ENCODE data around the gene SIGLEC8.

DNA sequence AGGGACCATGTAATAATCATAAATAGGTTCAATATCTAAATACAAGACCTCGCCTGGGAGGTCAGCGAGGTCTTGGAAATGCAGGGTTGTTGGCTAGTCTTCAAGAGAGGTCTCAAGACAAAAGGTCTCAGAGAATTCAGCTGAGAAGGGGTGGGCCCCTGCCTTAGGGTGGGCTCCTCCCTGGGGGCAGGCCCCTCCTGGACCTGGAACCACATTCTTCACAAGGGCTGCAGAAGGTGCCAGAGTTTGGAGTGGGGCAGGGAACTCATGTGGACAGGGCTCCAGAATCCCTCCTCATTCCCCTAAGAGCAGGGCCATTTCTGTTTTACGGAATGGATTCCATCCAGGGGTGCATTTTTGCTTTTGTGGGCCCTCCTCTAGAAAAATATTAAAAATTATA, 30.2 kb upstream of the SIGLEC8 start:
- TF ChIP-seq TARDBP (IDR thresholded peaks at IDR 0.05) (no peak), SP1 (IDR thresholded peaks at IDR 0.05) (no peak), L3MBTL2 (conservative IDR thresholded peaks at IDR 0.05) (no peak), FOXA1 (IDR thresholded peaks at IDR 0.05) (no peak), FOXK2 (IDR thresholded peaks at IDR 0.05) (no peak), FOXM1 (IDR thresholded peaks at IDR 0.05; ENCODE audit: borderline replicate concordance) (no peak)
